ENCODE measurements around the gene SOX3.

SOX3 gene

GRCh38 chrX:140492066-140492994, 12.5 kb downstream of the SOX3 start:
- DNase-seq: no peak

GRCh38 chrX:140480765-140481164, 24.1 kb downstream of the SOX3 start:
- DNase-seq: no peak

DNA sequence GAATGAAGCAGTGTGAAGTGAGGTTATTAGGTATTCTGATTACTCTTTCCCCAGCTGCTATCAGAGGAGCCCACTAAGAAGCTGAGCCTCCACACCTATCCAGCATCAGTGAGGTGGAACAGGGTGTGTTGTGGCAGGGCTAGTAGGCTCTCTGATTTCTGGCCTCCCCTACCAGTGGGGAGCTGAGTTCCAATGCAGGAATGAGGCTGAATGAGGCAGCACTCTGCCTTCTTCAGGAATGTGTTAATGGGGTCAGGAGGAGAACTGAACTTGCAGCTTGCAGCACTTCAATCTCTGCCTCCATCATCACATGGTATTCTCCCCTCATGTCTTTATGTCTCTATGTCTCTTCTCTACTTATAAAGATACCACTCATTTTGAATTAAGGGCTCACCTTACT, 26.9 kb downstream of the SOX3 start:
- no peak for DNase-seq

DNA sequence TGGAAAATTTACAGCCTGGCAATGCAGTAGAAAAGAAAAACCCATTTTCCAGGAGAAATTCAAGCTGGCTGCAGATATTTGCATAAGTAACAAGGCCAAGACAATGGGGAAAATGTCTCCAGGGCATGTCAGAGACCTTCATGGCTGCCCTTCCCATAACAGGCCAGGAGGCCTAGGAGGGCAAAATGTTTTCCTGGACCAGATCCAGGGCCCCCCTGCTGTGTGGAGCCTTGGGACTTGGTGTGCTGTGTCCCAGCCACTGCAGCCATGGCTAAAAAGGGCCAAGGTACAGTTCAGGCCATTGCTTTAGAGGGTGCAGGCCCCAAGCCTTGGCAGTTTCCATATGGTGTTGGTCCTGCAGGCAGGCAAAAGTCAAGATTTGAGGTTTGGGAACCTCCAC, 29.8 kb downstream of the SOX3 start:
- no peak for DNase-seq

GRCh38 chrX:140467211-140467610, 37.7 kb downstream of the SOX3 start:
- DNase-seq: no peak

All from NCI-H2081 (cell line).